ENCODE measurements around the gene GRIFIN.

The GRIFIN gene

GRCh38 chr7:2512179-2512661 is 36.0 kb upstream of the GRIFIN start:
- no peaks in the 10 kb centered on the region for H3F3A ChIP-seq (ENCODE audit: low read depth)
- H3K36me3 ChIP-seq (ENCODE audit: insufficient read depth, low read length), result no peaks in the 10 kb centered on the region
- H3K4me3 ChIP-seq (ENCODE audit: low read length, poor library complexity, severe bottlenecking), result no peak overlapping the region
- no peak overlapping the region for H3K4me2 ChIP-seq (ENCODE audit: low read depth, low read length, poor library complexity, severe bottlenecking)
- no peaks in the 10 kb centered on the region for H3K79me2 ChIP-seq (ENCODE audit: insufficient read depth, low read length)
- TF ChIP-seq, protein P1, sequence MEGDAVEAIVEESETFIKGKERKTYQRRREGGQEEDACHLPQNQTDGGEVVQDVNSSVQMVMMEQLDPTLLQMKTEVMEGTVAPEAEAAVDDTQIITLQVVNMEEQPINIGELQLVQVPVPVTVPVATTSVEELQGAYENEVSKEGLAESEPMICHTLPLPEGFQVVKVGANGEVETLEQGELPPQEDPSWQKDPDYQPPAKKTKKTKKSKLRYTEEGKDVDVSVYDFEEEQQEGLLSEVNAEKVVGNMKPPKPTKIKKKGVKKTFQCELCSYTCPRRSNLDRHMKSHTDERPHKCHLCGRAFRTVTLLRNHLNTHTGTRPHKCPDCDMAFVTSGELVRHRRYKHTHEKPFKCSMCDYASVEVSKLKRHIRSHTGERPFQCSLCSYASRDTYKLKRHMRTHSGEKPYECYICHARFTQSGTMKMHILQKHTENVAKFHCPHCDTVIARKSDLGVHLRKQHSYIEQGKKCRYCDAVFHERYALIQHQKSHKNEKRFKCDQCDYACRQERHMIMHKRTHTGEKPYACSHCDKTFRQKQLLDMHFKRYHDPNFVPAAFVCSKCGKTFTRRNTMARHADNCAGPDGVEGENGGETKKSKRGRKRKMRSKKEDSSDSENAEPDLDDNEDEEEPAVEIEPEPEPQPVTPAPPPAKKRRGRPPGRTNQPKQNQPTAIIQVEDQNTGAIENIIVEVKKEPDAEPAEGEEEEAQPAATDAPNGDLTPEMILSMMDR (conservative IDR thresholded peaks at IDR 0.05; ENCODE audit: low read length), result no peak
- no peak for TF ChIP-seq EZH2phosphoT487 (IDR thresholded peaks at IDR 0.05; ENCODE audit: borderline replicate concordance)
- H3K9me2 ChIP-seq (replicated peaks; ENCODE audit: low read depth, low read length), result no peaks in the 10 kb centered on the region
- no peak overlapping the region for H3K9ac ChIP-seq (ENCODE audit: low read depth, low read length, poor library complexity, severe bottlenecking)
- no peaks in the 10 kb centered on the region for H3K9me3 ChIP-seq (ENCODE audit: insufficient read depth, low read depth, low read length)
- peaks cover 26% of the 10 kb centered on the region for H3K4me1 ChIP-seq (ENCODE audit: insufficient read depth, low read length, poor library complexity, severe bottlenecking)
- no peaks in the 10 kb centered on the region for H3K27me3 ChIP-seq (ENCODE audit: insufficient read depth, low read length, poor library complexity, severe bottlenecking)
- H2AFZ ChIP-seq (ENCODE audit: low read length), result no peak overlapping the region
- H4K20me1 ChIP-seq (ENCODE audit: insufficient read depth, low read length, poor library complexity, severe bottlenecking), result no peaks in the 10 kb centered on the region

- Histone ChIP-seq H3K4me3 (ENCODE audit: low read length, poor library complexity, severe bottlenecking) (no peak overlapping the region), H3K79me2 (ENCODE audit: insufficient read depth, low read length) (no peaks in the 10 kb centered on the region), H3K27me3 (ENCODE audit: insufficient read depth, low read length, poor library complexity, severe bottlenecking) (no peaks in the 10 kb centered on the region), H3K9ac (ENCODE audit: low read depth, low read length, poor library complexity, severe bottlenecking) (no peak overlapping the region), H3F3A (ENCODE audit: low read depth) (no peaks in the 10 kb centered on the region), H3K4me1 (ENCODE audit: insufficient read depth, low read length, poor library complexity, severe bottlenecking) (peaks cover 27% of the 10 kb centered on the region), H3K9me2 (replicated peaks; ENCODE audit: low read depth, low read length) (no peaks in the 10 kb centered on the region), H3K36me3 (ENCODE audit: insufficient read depth, low read length) (no peaks in the 10 kb centered on the region), H3K9me3 (ENCODE audit: insufficient read depth, low read depth, low read length) (no peaks in the 10 kb centered on the region), H3K4me2 (ENCODE audit: low read depth, low read length, poor library complexity, severe bottlenecking) (no peak overlapping the region), H4K20me1 (ENCODE audit: insufficient read depth, low read length, poor library complexity, severe bottlenecking) (no peaks in the 10 kb centered on the region), H2AFZ (ENCODE audit: low read length) (no peak overlapping the region)
- TF ChIP-seq, protein P1 (conservative IDR thresholded peaks at IDR 0.05; ENCODE audit: low read length), result no peak
- no peak for TF ChIP-seq EZH2phosphoT487 (IDR thresholded peaks at IDR 0.05; ENCODE audit: borderline replicate concordance)
Observed at GRCh38 chr7:2511769-2512168, 35.6 kb upstream of the GRIFIN start.

GRCh38 chr7:2510909-2511768 is 34.9 kb upstream of the GRIFIN start:
- Histone ChIP-seq H3K4me1 (ENCODE audit: insufficient read depth, low read length, poor library complexity, severe bottlenecking) (peaks cover 27% of the 10 kb centered on the region), H3K79me2 (ENCODE audit: insufficient read depth, low read length) (no peaks in the 10 kb centered on the region), H3K27me3 (ENCODE audit: insufficient read depth, low read length, poor library complexity, severe bottlenecking) (no peaks in the 10 kb centered on the region), H3K36me3 (ENCODE audit: insufficient read depth, low read length) (no peaks in the 10 kb centered on the region), H2AFZ (ENCODE audit: low read length) (no peak overlapping the region), H4K20me1 (ENCODE audit: insufficient read depth, low read length, poor library complexity, severe bottlenecking) (no peaks in the 10 kb centered on the region), H3K9me3 (ENCODE audit: insufficient read depth, low read depth, low read length) (no peaks in the 10 kb centered on the region), H3F3A (ENCODE audit: low read depth) (no peaks in the 10 kb centered on the region), H3K9ac (ENCODE audit: low read depth, low read length, poor library complexity, severe bottlenecking) (no peak overlapping the region), H3K4me2 (ENCODE audit: low read depth, low read length, poor library complexity, severe bottlenecking) (no peak overlapping the region), H3K4me3 (ENCODE audit: low read length, poor library complexity, severe bottlenecking) (no peak overlapping the region), H3K9me2 (replicated peaks; ENCODE audit: low read depth, low read length) (no peaks in the 10 kb centered on the region)
- TF ChIP-seq, protein P1 (conservative IDR thresholded peaks at IDR 0.05; ENCODE audit: low read length), result no peak
- no peak for TF ChIP-seq EZH2phosphoT487 (IDR thresholded peaks at IDR 0.05; ENCODE audit: borderline replicate concordance)
